ENCODE results near the gene PSMB4. TPM values are rescaled to one million over a fixed set of nuclear protein-coding genes. Genes with fewer than 3 reads are reported as not detected.

Gene PSMB4
- total RNA-seq, 5 donors from 2014 or later (not counting 1 experiment from before 2014, with no cell fraction given), result 221 to 283 (median 232) TPM

- ChIA-PET CTCF (interaction anchor here in 1 of 2 donors (0.7 kb wide), 1 partner anchor 8 kb away, joined by 3 read pairs; no protein-coding TSS in a partner anchor), POLR2A (interaction anchor here in 1 of 2 donors (0.6 kb wide), 1 partner anchor 58 kb away, joined by 5 read pairs; no protein-coding TSS in a partner anchor)
- H3K4me1 ChIP-seq (ENCODE audit: control insufficient read depth in 1 of 2, extremely low read depth in 1 of 2, insufficient read depth in 2 of 2, low read length in 2 of 2), result no peaks in the 10 kb centered on the region
- no peak for ATAC-seq (replicated peaks in 1 of 4)
- H3K27ac ChIP-seq (ENCODE audit: low read length), result no peak overlapping the region
- H3K36me3 ChIP-seq (ENCODE audit: control insufficient read depth in 2 of 2, extremely low read depth in 1 of 2, insufficient read depth in 1 of 2, low read length in 1 of 2), result peaks cover 11 to 81% of the 10 kb centered on the region in 2 donors
- DNase-seq, result no peak
- Mint-ChIP-seq H3K27ac (no peak overlapping the region), H3K4me3 (no peak overlapping the region), H3K27me3 (no peaks in the 10 kb centered on the region), H3K4me1 (no peaks in the 10 kb centered on the region), H3K9me3 (no peaks in the 10 kb centered on the region), H3K36me3 (peaks cover 57% of the 10 kb centered on the region)
- no peaks in the 10 kb centered on the region for H3K9me3 ChIP-seq
- H3K4me3 ChIP-seq (ENCODE audit: control insufficient read depth in 1 of 2, extremely low read depth in 1 of 2, low read length in 1 of 2), result no peak overlapping the region
- H3K27me3 ChIP-seq (replicated peaks in 1 of 2; ENCODE audit: control insufficient read depth in 2 of 2, extremely low read depth in 1 of 2, insufficient read depth in 2 of 2, low read length in 1 of 2), result no peaks in the 10 kb centered on the region
Measured at GRCh38 chr1:151408891-151409290, 9.5 kb downstream of the PSMB4 start.

GRCh38 chr1:151411884-151412283 lies 12.5 kb downstream of the PSMB4 start:
- H3K9me3 ChIP-seq, result no peaks in the 10 kb centered on the region
- no peak overlapping the region for H3K27ac ChIP-seq (ENCODE audit: low read length)
- POLR2A ChIA-PET, result interaction anchor here in 1 of 2 donors (0.5 kb wide), 1 partner anchor 80 kb away, joined by 3 read pairs; no protein-coding TSS in a partner anchor
- CTCF ChIA-PET, result no interaction called here
- H3K36me3 ChIP-seq (ENCODE audit: control insufficient read depth in 2 of 2, extremely low read depth in 1 of 2, insufficient read depth in 1 of 2, low read length in 1 of 2), result peaks cover 11 to 72% of the 10 kb centered on the region in 2 donors
- no peak overlapping the region for H3K4me3 ChIP-seq (ENCODE audit: control insufficient read depth in 1 of 2, extremely low read depth in 1 of 2, low read length in 1 of 2)
- Mint-ChIP-seq H3K4me3 (no peak overlapping the region), H3K36me3 (peaks cover 46% of the 10 kb centered on the region), H3K27me3 (no peaks in the 10 kb centered on the region), H3K9me3 (no peaks in the 10 kb centered on the region), H3K4me1 (no peaks in the 10 kb centered on the region), H3K27ac (no peak overlapping the region)
- 92% methylated on average over 2 of the region's 2 CpGs for WGBS (ENCODE audit: insufficient coverage)
- DNase-seq (no peak), ATAC-seq (replicated peaks in 1 of 4) (no peak)
- no peaks in the 10 kb centered on the region for H3K4me1 ChIP-seq (ENCODE audit: control insufficient read depth in 1 of 2, extremely low read depth in 1 of 2, insufficient read depth in 2 of 2, low read length in 2 of 2)
- no peaks in the 10 kb centered on the region for H3K27me3 ChIP-seq (replicated peaks in 1 of 2; ENCODE audit: control insufficient read depth in 2 of 2, extremely low read depth in 1 of 2, insufficient read depth in 2 of 2, low read length in 1 of 2)

- H3K36me3 Mint-ChIP-seq, result peaks cover 34% of the 10 kb centered on the region
- H3K27me3 Mint-ChIP-seq, result no peaks in the 10 kb centered on the region
- no peak overlapping the region for H3K27ac Mint-ChIP-seq
- no peak overlapping the region for H3K4me3 ChIP-seq (ENCODE audit: control insufficient read depth in 1 of 2, extremely low read depth in 1 of 2, low read length in 1 of 2)
- no peak overlapping the region for H3K4me3 Mint-ChIP-seq
- ChIA-PET POLR2A (no interaction called here), CTCF (interaction anchor here in 1 of 2 donors (0.6 kb wide), 2 partner anchors 143 to 641 kb away, joined by 3 read pairs; no protein-coding TSS in a partner anchor)
- ATAC-seq (replicated peaks in 1 of 4), result no peak
- H3K27ac ChIP-seq (ENCODE audit: low read length), result no peak overlapping the region
- H3K36me3 ChIP-seq (ENCODE audit: control insufficient read depth in 2 of 2, extremely low read depth in 1 of 2, insufficient read depth in 1 of 2, low read length in 1 of 2), result peaks cover 0 to 48% of the 10 kb centered on the region in 2 donors
- H3K27me3 ChIP-seq (replicated peaks in 1 of 2; ENCODE audit: control insufficient read depth in 2 of 2, extremely low read depth in 1 of 2, insufficient read depth in 2 of 2, low read length in 1 of 2), result no peaks in the 10 kb centered on the region
- no peaks in the 10 kb centered on the region for H3K9me3 Mint-ChIP-seq
- WGBS (ENCODE audit: insufficient coverage), result 100% methylated on average over 2 of the region's 4 CpGs
- no peaks in the 10 kb centered on the region for H3K4me1 Mint-ChIP-seq
- H3K4me1 ChIP-seq (ENCODE audit: control insufficient read depth in 1 of 2, extremely low read depth in 1 of 2, insufficient read depth in 2 of 2, low read length in 2 of 2), result no peaks in the 10 kb centered on the region
- H3K9me3 ChIP-seq, result no peaks in the 10 kb centered on the region
- DNase-seq, result no peak
Measured at GRCh38 chr1:151416231-151416630, 16.9 kb downstream of the PSMB4 start.

- POLR2A ChIA-PET, result interaction anchor here (0.6 to 0.8 kb wide), 3 partner anchors 9 to 1161 kb away, joined by 3 to 6 read pairs (median 3); no protein-coding TSS in a partner anchor
- peaks cover 0 to 53% of the 10 kb centered on the region in 2 donors for H3K36me3 ChIP-seq (ENCODE audit: control insufficient read depth in 2 of 2, extremely low read depth in 1 of 2, insufficient read depth in 1 of 2, low read length in 1 of 2)
- H3K27ac Mint-ChIP-seq, result peak overlapping the region in 1 of 2 donors; percentile 11
Measured at GRCh38 chr1:151418081-151418480, 18.7 kb downstream of the PSMB4 start.

GRCh38 chr1:151419819-151420218 lies 20.4 kb downstream of the PSMB4 start:
- Mint-ChIP-seq H3K9me3 (no peaks in the 10 kb centered on the region), H3K4me1 (no peaks in the 10 kb centered on the region), H3K4me3 (no peak overlapping the region), H3K27me3 (no peaks in the 10 kb centered on the region), H3K27ac (no peak overlapping the region), H3K36me3 (peaks cover 50% of the 10 kb centered on the region)
- peaks cover 5 to 62% of the 10 kb centered on the region in 2 donors for H3K36me3 ChIP-seq (ENCODE audit: control insufficient read depth in 2 of 2, extremely low read depth in 1 of 2, insufficient read depth in 1 of 2, low read length in 1 of 2)
- ChIA-PET POLR2A (interaction anchor here in 1 of 2 donors (0.7 kb wide), 1 partner anchor 177 kb away, joined by 3 read pairs; no protein-coding TSS in a partner anchor), CTCF (interaction anchor here in 1 of 2 donors (0.6 kb wide), 1 partner anchor 582 kb away, joined by 3 read pairs; no protein-coding TSS in a partner anchor)
- H3K4me1 ChIP-seq (ENCODE audit: control insufficient read depth in 1 of 2, extremely low read depth in 1 of 2, insufficient read depth in 2 of 2, low read length in 2 of 2), result no peaks in the 10 kb centered on the region
- WGBS (ENCODE audit: insufficient coverage), result 100% methylated on average over 1 of the region's 5 CpGs
- no peak overlapping the region for H3K27ac ChIP-seq (ENCODE audit: low read length)
- no peak overlapping the region for H3K4me3 ChIP-seq (ENCODE audit: control insufficient read depth in 1 of 2, extremely low read depth in 1 of 2, low read length in 1 of 2)
- DNase-seq (no peak), ATAC-seq (replicated peaks in 1 of 4) (no peak)
- no peaks in the 10 kb centered on the region for H3K27me3 ChIP-seq (replicated peaks in 1 of 2; ENCODE audit: control insufficient read depth in 2 of 2, extremely low read depth in 1 of 2, insufficient read depth in 2 of 2, low read length in 1 of 2)
- no peaks in the 10 kb centered on the region for H3K9me3 ChIP-seq

More at GRCh38 chr1:151418081-151418480, 18.7 kb downstream of the PSMB4 start:
- DNase-seq (no peak), ATAC-seq (replicated peaks in 1 of 4) (no peak)
- Mint-ChIP-seq H3K9me3 (no peaks in the 10 kb centered on the region), H3K36me3 (peaks cover 35% of the 10 kb centered on the region), H3K27me3 (no peaks in the 10 kb centered on the region), H3K4me3 (no peak overlapping the region), H3K4me1 (no peaks in the 10 kb centered on the region)
- Histone ChIP-seq H3K9me3 (no peaks in the 10 kb centered on the region), H3K27me3 (replicated peaks in 1 of 2; ENCODE audit: control insufficient read depth in 2 of 2, extremely low read depth in 1 of 2, insufficient read depth in 2 of 2, low read length in 1 of 2) (no peaks in the 10 kb centered on the region), H3K27ac (ENCODE audit: low read length) (no peak overlapping the region), H3K4me1 (ENCODE audit: control insufficient read depth in 1 of 2, extremely low read depth in 1 of 2, insufficient read depth in 2 of 2, low read length in 2 of 2) (no peaks in the 10 kb centered on the region), H3K4me3 (ENCODE audit: control insufficient read depth in 1 of 2, extremely low read depth in 1 of 2, low read length in 1 of 2) (no peak overlapping the region)
- WGBS (ENCODE audit: insufficient coverage), result no CpG with 5 or more reads among the region's 3 CpGs
- CTCF ChIA-PET, result interaction anchor here in 1 of 2 donors (0.5 to 0.7 kb wide), 2 partner anchors 23 to 93 kb away, joined by 3 to 8 read pairs; partner anchors contain the start of gene CGN

GRCh38 chr1:151425103-151425502 lies 25.7 kb downstream of the PSMB4 start:
- H3K36me3 ChIP-seq (ENCODE audit: control insufficient read depth in 2 of 2, extremely low read depth in 1 of 2, insufficient read depth in 1 of 2, low read length in 1 of 2), result peaks cover 5 to 94% of the 10 kb centered on the region in 2 donors
- POLR2A ChIA-PET, result interaction anchor here (0.5 to 0.9 kb wide), 4 partner anchors 12 to 967 kb away, joined by 3 to 4 read pairs (median 3); no protein-coding TSS in a partner anchor

More at GRCh38 chr1:151425103-151425502, 25.7 kb downstream of the PSMB4 start:
- Mint-ChIP-seq H3K27ac (no peak overlapping the region), H3K4me3 (no peak overlapping the region), H3K36me3 (peaks cover 66% of the 10 kb centered on the region), H3K27me3 (no peaks in the 10 kb centered on the region), H3K4me1 (no peaks in the 10 kb centered on the region), H3K9me3 (no peaks in the 10 kb centered on the region)
- DNase-seq (no peak), ATAC-seq (replicated peaks in 1 of 4) (no peak)
- Histone ChIP-seq H3K4me3 (ENCODE audit: control insufficient read depth in 1 of 2, extremely low read depth in 1 of 2, low read length in 1 of 2) (no peak overlapping the region), H3K27me3 (replicated peaks in 1 of 2; ENCODE audit: control insufficient read depth in 2 of 2, extremely low read depth in 1 of 2, insufficient read depth in 2 of 2, low read length in 1 of 2) (no peaks in the 10 kb centered on the region), H3K9me3 (no peaks in the 10 kb centered on the region), H3K4me1 (ENCODE audit: control insufficient read depth in 1 of 2, extremely low read depth in 1 of 2, insufficient read depth in 2 of 2, low read length in 2 of 2) (no peaks in the 10 kb centered on the region), H3K27ac (ENCODE audit: low read length) (no peak overlapping the region)
- 93% methylated on average over 2 of the region's 2 CpGs for WGBS (ENCODE audit: insufficient coverage)
- CTCF ChIA-PET, result no interaction called here
